K562 (cell line): ENCODE results near the gene LBR. TPM values are rescaled to one million over a fixed set of nuclear protein-coding genes. Genes with fewer than 3 reads are reported as not detected.

Experiments
- ADNP ChIP-seq: fragments of 200-800 bp; sonication (Bioruptor generic); IDR thresholded peaks from 2 replicates; pipeline ENCODE4 v1.6.1; 2016; ENCODE audit warnings: missing genetic modification characterization, missing compliant biosample characterization
- CBFB ChIP-seq: sonication (generic); formaldehyde crosslinking; IDR thresholded peaks from 2 replicates; pipeline ENCODE4 v1.4.0; 2020; ENCODE audit warnings: mild to moderate bottlenecking, missing genetic modification reagents
- CSDE1 ChIP-seq, 2 experiments: fragments of 450-650 bp; IDR thresholded peaks; 2 replicates each; pipeline ENCODE4 v1.6.1; 2016; ENCODE audit warnings: mild to moderate bottlenecking in 1 of 2
- ETS2 ChIP-seq: IDR thresholded peaks from 2 replicates; pipeline ENCODE4 v1.6.1; 2016; ENCODE audit warnings: borderline replicate concordance, missing genetic modification characterization, mild to moderate bottlenecking, moderate library complexity, missing compliant biosample characterization; ENCODE audit not compliant: poor library complexity, severe bottlenecking
- GTF2A2 ChIP-seq: IDR thresholded peaks from 2 replicates; pipeline ENCODE4 v1.6.1; 2016; ENCODE audit warnings: mild to moderate bottlenecking, missing genetic modification characterization, missing compliant biosample characterization
- HINFP ChIP-seq: fragments of 450-650 bp; conservative IDR thresholded peaks from 2 replicates; pipeline ENCODE4 v1.6.1; 2016; ENCODE audit warnings: missing genetic modification characterization, low read depth, mild to moderate bottlenecking, control low read depth, missing compliant biosample characterization
- HIVEP1 ChIP-seq: fragments of 250-450 bp; sonication (Bioruptor Pico); IDR thresholded peaks from 2 replicates; pipeline ENCODE4 v1.4.0; 2020; ENCODE audit warnings: mild to moderate bottlenecking
- MAFK ChIP-seq: IDR thresholded peaks from 2 replicates; pipeline ENCODE4 v1.6.1; 2011; ENCODE audit warnings: low read length, improper control_type of control experiment
- NFIC ChIP-seq: fragments of 450-650 bp; IDR thresholded peaks from 2 replicates; pipeline ENCODE4 v1.6.1; 2017; ENCODE audit warnings: mild to moderate bottlenecking, inconsistent platforms
- PTBP1 ChIP-seq: fragments of 200-400 bp; formaldehyde crosslinking; IDR thresholded peaks from 2 replicates; pipeline ENCODE4 v1.6.1; 2017; ENCODE audit warnings: low read depth, low read length
- RB1 ChIP-seq: fragments of 450-650 bp; IDR thresholded peaks from 2 replicates; pipeline ENCODE4 v1.6.1; 2017; ENCODE audit warnings: low read depth, mild to moderate bottlenecking
- RREB1 ChIP-seq: fragments of 250-450 bp; sonication (Bioruptor Pico); IDR thresholded peaks from 2 replicates; pipeline ENCODE4 v1.4.0; 2020
- SAFB2 ChIP-seq: fragments of 200-400 bp; formaldehyde crosslinking; IDR thresholded peaks from 2 replicates; pipeline ENCODE4 v1.6.1; 2018; ENCODE audit warnings: borderline replicate concordance, low read length, low read depth, moderate library complexity; ENCODE audit not compliant: severe bottlenecking
- SRSF9 ChIP-seq: fragments of 200-400 bp; formaldehyde crosslinking; IDR thresholded peaks from 2 replicates; pipeline ENCODE4 v1.6.1; 2017; ENCODE audit warnings: low read depth, low read length, borderline replicate concordance
- STAT5A ChIP-seq: IDR thresholded peaks from 2 replicates; pipeline ENCODE4 v1.6.1; 2012; ENCODE audit warnings: low read length, inconsistent platforms, borderline replicate concordance
- THRAP3 ChIP-seq: fragments of 450-650 bp; IDR thresholded peaks from 2 replicates; pipeline ENCODE4 v1.6.1; 2016; ENCODE audit warnings: mild to moderate bottlenecking, inconsistent platforms, borderline replicate concordance
- ZFP1 ChIP-seq: fragments of 450-650 bp; formaldehyde crosslinking; IDR thresholded peaks from 2 replicates; pipeline ENCODE4 v1.4.0; 2020; ENCODE audit warnings: mild to moderate bottlenecking, mixed read lengths
- ZNF354B ChIP-seq: fragments of 250-450 bp; sonication (Bioruptor Pico); IDR thresholded peaks from 2 replicates; pipeline ENCODE4 v1.4.0; 2020
- ZNF41 ChIP-seq: fragments of 250-450 bp; sonication (Bioruptor Pico); conservative IDR thresholded peaks from 2 replicates; pipeline ENCODE4 v1.4.0; 2020; ENCODE audit warnings: mild to moderate bottlenecking
- ZNF436 ChIP-seq: fragments of 250-450, 450-650 bp; sonication (Bioruptor Pico); formaldehyde crosslinking; IDR thresholded peaks from 2 replicates; pipeline ENCODE4 v1.7.0; 2020; ENCODE audit warnings: mild to moderate bottlenecking
- ZNF511 ChIP-seq: sonication (generic); formaldehyde crosslinking; IDR thresholded peaks from 2 replicates; pipeline ENCODE4 v1.8.0; 2022; ENCODE audit warnings: mild to moderate bottlenecking, missing genetic modification reagents
- ZNF696 ChIP-seq: fragments of 250-450 bp; sonication (Bioruptor Pico); conservative IDR thresholded peaks from 2 replicates; pipeline ENCODE4 v1.4.0; 2020; ENCODE audit warnings: mild to moderate bottlenecking, moderate library complexity
- polyA plus RNA-seq, 8 experiments: library from polyadenylated mRNA; depleted of rRNA in 4 of 8; stranded (reverse) in 5 of 8; unstranded in 3 of 8; fragments of >200 nt; fragmentation: Nextera tagmentation in 2 of 8; fragmentation: Illumina TruSeq in 1 of 8; extraction: Ambion mirVana in 2 of 8; extraction: Trizol in 1 of 8; gene quantifications; 2 replicates each; pipeline versions ENCODE4 v1.2.1 to v1.2.3, GENCODE V29; 2011 to 2014; ENCODE audit warnings: inconsistent platforms in 1 of 8, missing spikeins in 1 of 8
- total RNA-seq, 7 experiments: library from RNA; depleted of rRNA in 6 of 7; stranded (reverse); fragments of >200 nt in 6 of 7; fragmentation: Illumina TruSeq in 2 of 7; extraction: Trizol in 2 of 7; gene quantifications; 2 replicates each; pipeline versions ENCODE4 v1.2.1 to v1.2.3, GENCODE V29; 2011 to 2021; ENCODE audit warnings: low replicate concordance in 1 of 7

Gene LBR
- total and polyA plus RNA-seq, 9 of the 15 experiments (the other 6 are each of a cell fraction or from before 2014, with no cell fraction given), result 102 to 229 (median 197) TPM

- TF ChIP-seq ETS2 (tag) (no peak), NFIC (peak; percentile 56), MAFK (peak; percentile 99), ZNF511 (peak; percentile 44; the same call in 1 of the 2 replicates), SRSF9 (no peak), ZNF354B (CRISPR knock-in tag) (no peak), ZFP1 (no peak), RREB1 (CRISPR knock-in tag) (no peak), CSDE1 (IDR thresholded peaks at IDR 0.05) (no peak), CBFB (CRISPR knock-in tag) (no peak), PTBP1 (no peak), RB1 (peak; percentile 77), HINFP (tag) (no peak), SAFB2 (no peak), ZNF436 (CRISPR knock-in tag) (no peak), ADNP (tag) (no peak), ZNF696 (CRISPR knock-in tag) (no peak), ZNF41 (CRISPR knock-in tag) (no peak; the same call in 1 of the 2 replicates), STAT5A (peak; percentile 40; the same call in 1 of the 2 replicates), HIVEP1 (CRISPR knock-in tag) (no peak), THRAP3 (no peak), GTF2A2 (no peak)
Observed at GRCh38 chr1:225428068-225428880, 436 bp upstream of the LBR start (continued).
